SU-DHL-6 (cell line): ENCODE measurements around the gene TMEM95.

Experiments
- H2AFZ ChIP-seq: fragments of 200-600 bp; sonication (generic); 2 replicates; pipeline ENCODE4 v1.6.1; 2014; ENCODE audit warnings: low read depth, mild to moderate bottlenecking, moderate library complexity, mixed read lengths, antibody characterized with exemption, low read length; ENCODE audit not compliant: severe bottlenecking
- H3F3A ChIP-seq: fragments of 200-600 bp; shearing (Covaris generic); 2 replicates; pipeline ENCODE4 v1.6.0; 2016; ENCODE audit warnings: antibody characterized with exemption, mild to moderate bottlenecking; ENCODE audit not compliant: insufficient read depth
- H3K27ac ChIP-seq: fragments of 200-600 bp; sonication (generic); 2 replicates; pipeline ENCODE4 v1.5.1; 2016; ENCODE audit warnings: low read depth, mild to moderate bottlenecking, low read length, moderate library complexity, mixed read lengths
- H3K27me3 ChIP-seq: fragments of 200-600 bp; sonication (generic), shearing (Covaris generic); 2 replicates; pipeline ENCODE4 v1.6.0; 2014; ENCODE audit warnings: mild to moderate bottlenecking, low read length
- H3K36me3 ChIP-seq: fragments of 200-600 bp; sonication (generic); 2 replicates; pipeline ENCODE4 v1.6.1; 2014; ENCODE audit warnings: mild to moderate bottlenecking, low read length, mixed read lengths
- H3K4me2 ChIP-seq: fragments of 300-600, 200-600 bp; shearing (Covaris generic), sonication (generic); 2 replicates; pipeline ENCODE4 v1.6.0; 2014; ENCODE audit warnings: low read length, low read depth, mild to moderate bottlenecking; ENCODE audit not compliant: poor library complexity, severe bottlenecking
- H3K4me3 ChIP-seq: fragments of 200-600 bp; sonication (generic); 2 replicates; pipeline ENCODE4 v1.5.1; 2014; ENCODE audit warnings: antibody characterized with exemption, low read length, mild to moderate bottlenecking, mixed read lengths; ENCODE audit not compliant: insufficient read depth, poor library complexity, severe bottlenecking
- H3K79me2 ChIP-seq: fragments of 200-600 bp; sonication (generic); 2 replicates; pipeline ENCODE4 v1.6.1; 2014; ENCODE audit warnings: mild to moderate bottlenecking, low read length, moderate library complexity; ENCODE audit not compliant: insufficient read depth
- H3K9ac ChIP-seq: fragments of 200-600 bp; sonication (generic); 2 replicates; pipeline ENCODE4 v1.7.0; 2014; ENCODE audit warnings: mild to moderate bottlenecking, low read length
- H3K9me2 ChIP-seq: fragments of 200-600 bp; sonication (generic); replicated peaks from 2 replicates; pipeline ENCODE4 v1.6.1; 2014; ENCODE audit warnings: low read length; ENCODE audit not compliant: insufficient read depth
- H3K9me3 ChIP-seq: fragments of 200-600 bp; sonication (generic); 2 replicates; pipeline ENCODE4 v1.6.1; 2014; ENCODE audit warnings: low read length, mixed read lengths; ENCODE audit not compliant: insufficient read depth
- H4K20me1 ChIP-seq: fragments of 200-600 bp; sonication (generic); 2 replicates; pipeline ENCODE4 v1.6.1; 2014; ENCODE audit warnings: low read depth, mild to moderate bottlenecking, antibody characterized with exemption, low read length, moderate library complexity, mixed read lengths
- EZH2phosphoT487 ChIP-seq: fragments of 200-600 bp; sonication (generic), shearing (Covaris generic); conservative IDR thresholded peaks from 2 replicates; pipeline ENCODE4 v1.6.1; 2018; ENCODE audit warnings: mild to moderate bottlenecking, antibody characterized with exemption, low read length, moderate library complexity, mixed read lengths
- TF ChIP-seq, protein P1 (sequence below): fragments of 200-600 bp; sonication (generic); IDR thresholded peaks from one replicate; pipeline ENCODE4 v1.5.1; 2017; ENCODE audit warnings: antibody characterized with exemption, mild to moderate bottlenecking, low read length, moderate library complexity; ENCODE audit not compliant: insufficient read depth, poor library complexity, severe bottlenecking

Gene TMEM95

DNA sequence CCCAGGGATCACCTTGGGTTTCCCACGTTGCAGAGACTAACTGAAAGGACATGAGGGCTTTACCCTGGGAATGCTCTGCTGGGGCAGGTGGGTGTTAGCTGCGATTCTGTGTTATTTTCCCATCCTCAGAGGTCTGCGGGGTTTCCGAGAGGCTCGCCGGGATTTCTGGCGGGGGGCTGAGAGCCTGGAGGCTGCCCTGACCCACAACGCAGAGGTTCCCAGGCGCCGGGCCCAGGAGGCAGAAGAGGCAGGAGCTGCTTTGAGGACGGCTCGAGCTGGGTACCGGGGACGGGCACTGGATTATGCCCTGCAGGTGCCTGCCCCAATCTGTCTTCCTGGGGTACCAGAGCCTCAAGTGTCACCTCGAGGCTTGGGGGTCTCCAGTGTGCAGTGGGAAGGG is 11.7 kb upstream of the TMEM95 start:
- H3K36me3 ChIP-seq = no peaks in the 10 kb centered on the region; the same call in 1 of the 2 replicates
- no peak for TF ChIP-seq EZH2phosphoT487
- TF ChIP-seq, protein P1, sequence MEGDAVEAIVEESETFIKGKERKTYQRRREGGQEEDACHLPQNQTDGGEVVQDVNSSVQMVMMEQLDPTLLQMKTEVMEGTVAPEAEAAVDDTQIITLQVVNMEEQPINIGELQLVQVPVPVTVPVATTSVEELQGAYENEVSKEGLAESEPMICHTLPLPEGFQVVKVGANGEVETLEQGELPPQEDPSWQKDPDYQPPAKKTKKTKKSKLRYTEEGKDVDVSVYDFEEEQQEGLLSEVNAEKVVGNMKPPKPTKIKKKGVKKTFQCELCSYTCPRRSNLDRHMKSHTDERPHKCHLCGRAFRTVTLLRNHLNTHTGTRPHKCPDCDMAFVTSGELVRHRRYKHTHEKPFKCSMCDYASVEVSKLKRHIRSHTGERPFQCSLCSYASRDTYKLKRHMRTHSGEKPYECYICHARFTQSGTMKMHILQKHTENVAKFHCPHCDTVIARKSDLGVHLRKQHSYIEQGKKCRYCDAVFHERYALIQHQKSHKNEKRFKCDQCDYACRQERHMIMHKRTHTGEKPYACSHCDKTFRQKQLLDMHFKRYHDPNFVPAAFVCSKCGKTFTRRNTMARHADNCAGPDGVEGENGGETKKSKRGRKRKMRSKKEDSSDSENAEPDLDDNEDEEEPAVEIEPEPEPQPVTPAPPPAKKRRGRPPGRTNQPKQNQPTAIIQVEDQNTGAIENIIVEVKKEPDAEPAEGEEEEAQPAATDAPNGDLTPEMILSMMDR = no peak
- no peaks in the 10 kb centered on the region for H3K9me3 ChIP-seq
- H3K9ac ChIP-seq = no peak overlapping the region
- H3K9me2 ChIP-seq = no peaks in the 10 kb centered on the region
- no peaks in the 10 kb centered on the region for H3F3A ChIP-seq
- no peaks in the 10 kb centered on the region for H3K27me3 ChIP-seq
- H3K27ac ChIP-seq = no peak overlapping the region
- no peaks in the 10 kb centered on the region for H4K20me1 ChIP-seq
- H3K4me3 ChIP-seq = no peak overlapping the region
- no peak overlapping the region for H2AFZ ChIP-seq
- no peak overlapping the region for H3K4me2 ChIP-seq
- no peaks in the 10 kb centered on the region for H3K79me2 ChIP-seq

DNA sequence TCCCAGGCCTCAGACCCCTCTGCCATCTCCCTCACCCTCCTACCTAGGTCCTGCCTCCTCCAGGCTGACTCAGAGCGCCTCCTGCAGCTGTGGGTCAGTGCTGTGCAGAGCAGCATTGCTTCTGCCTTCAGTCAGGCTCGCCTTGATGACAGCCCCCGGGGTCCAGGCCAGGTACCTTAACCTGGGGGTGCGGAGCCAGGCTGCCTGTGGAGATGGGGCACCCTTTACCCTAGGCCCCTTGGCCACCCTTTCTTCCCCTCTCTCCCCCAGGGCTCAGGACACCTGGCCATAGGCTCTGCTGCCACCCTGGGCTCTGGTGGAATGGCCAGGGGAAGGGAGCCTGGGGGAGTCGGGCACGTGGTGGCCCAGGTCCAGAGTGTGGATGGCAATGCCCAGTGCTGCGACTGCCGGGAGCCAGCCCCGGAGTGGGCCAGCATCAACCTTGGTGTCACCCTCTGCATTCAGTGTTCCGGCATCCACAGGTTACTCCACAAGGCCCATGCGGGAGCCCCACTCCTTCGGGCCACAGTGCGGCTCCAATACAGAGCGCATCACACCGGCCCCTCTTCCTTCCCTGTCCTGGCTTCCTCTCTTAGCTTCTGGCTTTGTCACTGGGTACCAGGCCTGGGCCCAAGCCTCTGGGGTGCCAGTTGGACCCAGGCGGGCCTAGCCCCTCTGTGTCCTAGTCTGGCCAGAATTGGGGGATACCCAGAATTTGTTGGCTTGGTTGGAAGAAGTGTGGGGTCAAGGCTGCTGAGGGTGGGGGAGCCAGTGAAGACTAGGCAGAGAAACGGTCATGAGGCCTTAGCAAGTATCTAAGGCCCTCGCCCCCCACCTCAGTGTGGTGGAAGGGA is 8.0 kb upstream of the TMEM95 start:
- Histone ChIP-seq H4K20me1 (no peaks in the 10 kb centered on the region), H2AFZ (no peak overlapping the region), H3K27me3 (no peaks in the 10 kb centered on the region), H3K79me2 (no peaks in the 10 kb centered on the region), H3K9me2 (no peaks in the 10 kb centered on the region), H3K36me3 (no peaks in the 10 kb centered on the region), H3F3A (peaks cover 13% of the 10 kb centered on the region), H3K4me2 (no peak overlapping the region), H3K4me3 (no peak overlapping the region), H3K9me3 (no peaks in the 10 kb centered on the region), H3K9ac (no peak overlapping the region), H3K27ac (no peak overlapping the region)
- TF ChIP-seq EZH2phosphoT487 = no peak
- TF ChIP-seq, protein P1 = no peak

DNA sequence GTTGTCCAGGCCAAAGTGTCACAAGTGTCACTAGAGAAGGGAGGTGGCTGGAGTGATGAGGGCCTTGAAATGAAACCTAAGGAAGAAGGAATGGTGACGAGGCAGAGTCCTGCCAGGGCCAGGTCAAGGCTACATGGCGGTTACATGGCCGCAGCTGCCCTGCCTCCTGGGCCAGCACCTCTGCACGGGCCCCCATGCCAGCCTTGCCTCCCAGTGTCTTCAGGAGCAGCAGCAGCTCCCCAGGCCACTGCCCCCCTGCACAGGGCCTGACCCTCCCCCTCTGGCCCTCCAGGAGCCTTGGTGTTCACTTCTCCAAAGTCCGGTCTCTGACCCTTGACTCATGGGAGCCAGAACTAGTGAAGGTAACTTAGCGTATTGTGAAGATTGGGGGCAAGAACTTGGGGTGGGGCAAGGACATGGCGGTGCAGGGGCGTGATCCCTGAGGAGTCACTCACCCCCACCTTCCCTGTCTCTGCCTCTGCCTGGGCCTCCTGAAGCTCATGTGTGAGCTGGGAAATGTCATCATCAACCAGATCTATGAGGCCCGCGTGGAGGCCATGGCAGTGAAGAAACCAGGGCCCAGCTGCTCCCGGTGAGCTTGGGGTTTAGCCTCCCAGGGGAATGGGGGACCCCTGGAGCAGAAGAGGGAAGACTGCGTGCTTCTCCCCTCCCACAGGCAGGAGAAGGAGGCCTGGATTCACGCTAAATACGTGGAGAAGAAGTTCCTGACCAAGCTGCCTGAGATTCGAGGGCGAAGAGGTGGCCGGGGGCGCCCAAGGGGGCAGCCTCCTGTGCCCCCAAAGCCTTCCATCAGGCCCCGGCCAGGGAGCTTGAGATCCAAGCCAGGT is 7.1 kb upstream of the TMEM95 start:
- no peaks in the 10 kb centered on the region for H3K79me2 ChIP-seq
- no peak overlapping the region for H3K9ac ChIP-seq
- H3K9me3 ChIP-seq = no peaks in the 10 kb centered on the region
- TF ChIP-seq, protein P1 = no peak
- TF ChIP-seq EZH2phosphoT487 = no peak
- H3K4me3 ChIP-seq = no peak overlapping the region
- no peaks in the 10 kb centered on the region for H4K20me1 ChIP-seq
- H3F3A ChIP-seq = peaks cover 13% of the 10 kb centered on the region
- no peak overlapping the region for H2AFZ ChIP-seq
- H3K27ac ChIP-seq = no peak overlapping the region
- no peaks in the 10 kb centered on the region for H3K27me3 ChIP-seq
- H3K9me2 ChIP-seq = no peaks in the 10 kb centered on the region
- no peak overlapping the region for H3K4me2 ChIP-seq
- H3K36me3 ChIP-seq = no peaks in the 10 kb centered on the region
